Stomach (tissue), 8 donors: ENCODE measurements around the gene RELA. TPM values are rescaled to one million over a fixed set of nuclear protein-coding genes. Genes with fewer than 3 reads are reported as not detected.

ENCODE experiments used
- polyA plus RNA-seq, 3 donors: library from polyadenylated mRNA; stranded (reverse); fragments of 200-250 nt; gene quantifications; one replicate each; pipeline ENCODE4 v1.2.3, GENCODE V29; 2013
- small RNA-seq, 4 donors: library from RNA; depleted of rRNA; stranded (forward); fragments of <200 nt; gene quantifications; one replicate each; pipeline ENCODE3, GENCODE V24; 2016
- total RNA-seq, 5 donors: library from RNA; depleted of rRNA; stranded (reverse); fragments of >200 nt; gene quantifications; one replicate each; pipeline versions ENCODE4 v1.1.0 to v1.2.3, GENCODE V29; 2014 to 2016
- donor health status: healthy with polysubstance abuse.
- donor health status: Bipolar disorder and iron deficiency.
- donor health status: healthy.

RELA gene
- total and polyA plus RNA-seq, 8 donors, result 27.4 to 68.8 (median 46.6) TPM

Small RNA genes within 50 kb of the gene (small RNA-seq; reads per million reads assigned to genes)
- gene MIR4489 (0 reads per million in 4 donors), gene MIR4690 (0 to 0.45 (median 0) reads per million in 4 donors), gene RN7SL309P (0 reads per million in 4 donors)

Other genes starting within 250 kb of the RELA start
- gene NEAT1, start 240.1 kb downstream of the RELA start, total RNA-seq, result 1,000 to 10,000 TPM in 2 of 5 donors, 100 to 1,000 TPM in 3; 253 to 2,124 (median 789) TPM
- gene NEAT1, start 240.1 kb downstream of the RELA start, polyA plus RNA-seq, result 1,000 to 10,000 TPM in 1 of 3 donors, 100 to 1,000 TPM in 2; 131 to 1,368 (median 157) TPM
- over 10,000 TPM; 11,517 to 39,496 (median 13,707) TPM for gene MALAT1, start 163.9 kb downstream of the RELA start, total RNA-seq
- 100 to 1,000 TPM; 124 to 296 (median 126) TPM for gene MALAT1, start 163.9 kb downstream of the RELA start, polyA plus RNA-seq
- 10 to 100 TPM in 4 of 5 donors, 1 to 10 TPM in 1; 3.5 to 89.0 (median 65.2) TPM for gene SCYL1, start 137.8 kb downstream of the RELA start, total RNA-seq
- 10 to 100 TPM; 65.8 to 94.8 (median 86.1) TPM for gene SCYL1, start 137.8 kb downstream of the RELA start, polyA plus RNA-seq
- gene LTBP3, start 104.6 kb downstream of the RELA start, total RNA-seq, result 100 to 1,000 TPM in 4 of 5 donors, 10 to 100 TPM in 1; 35.1 to 452 (median 117) TPM
- 10 to 100 TPM; 26.9 to 58.2 (median 28.7) TPM for gene LTBP3, start 104.6 kb downstream of the RELA start, polyA plus RNA-seq
- gene ZNRD2, start 92.4 kb downstream of the RELA start, total RNA-seq, result 10 to 100 TPM; 17.7 to 99.1 (median 51.9) TPM
- gene ZNRD2, start 92.4 kb downstream of the RELA start, polyA plus RNA-seq, result 10 to 100 TPM; 49.6 to 56.6 (median 51.8) TPM
- 10 to 100 TPM in 4 of 5 donors, 1 to 10 TPM in 1; 3.9 to 57.8 (median 48.1) TPM for gene FAM89B, start 90.4 kb downstream of the RELA start, total RNA-seq
- gene FAM89B, start 90.4 kb downstream of the RELA start, polyA plus RNA-seq, result 10 to 100 TPM; 63.4 to 68.2 (median 65.1) TPM
- 100 to 1,000 TPM in 4 of 5 donors, 10 to 100 TPM in 1; 43.0 to 200 (median 126) TPM for gene EHBP1L1, start 86.9 kb downstream of the RELA start, total RNA-seq
- gene EHBP1L1, start 86.9 kb downstream of the RELA start, polyA plus RNA-seq, result 10 to 100 TPM; 28.0 to 67.6 (median 49.2) TPM
- 1 to 10 TPM in 1 of 5 donors, under 1 TPM in 1, not detected in 3; 0.58 to 2.6 TPM for gene KCNK7, start 67.1 kb downstream of the RELA start, total RNA-seq
- 1 to 10 TPM in 2 of 3 donors, not detected in 1; 3.5 to 5.8 TPM for gene KCNK7, start 67.1 kb downstream of the RELA start, polyA plus RNA-seq
- gene MAP3K11, start 48.7 kb downstream of the RELA start, total RNA-seq, result 100 to 1,000 TPM in 1 of 5 donors, 10 to 100 TPM in 4; 37.6 to 118 (median 63.6) TPM
- gene MAP3K11, start 48.7 kb downstream of the RELA start, polyA plus RNA-seq, result 10 to 100 TPM; 31.0 to 62.9 (median 44.8) TPM
- gene PCNX3, start 47.1 kb downstream of the RELA start, total RNA-seq, result 10 to 100 TPM in 4 of 5 donors, 1 to 10 TPM in 1; 9.7 to 76.2 (median 40.3) TPM
- 10 to 100 TPM in 1 of 3 donors, 1 to 10 TPM in 2; 4.6 to 11.0 (median 6.8) TPM for gene PCNX3, start 47.1 kb downstream of the RELA start, polyA plus RNA-seq
- 10 to 100 TPM; 13.2 to 47.5 (median 33.8) TPM for gene SIPA1, start 24.8 kb downstream of the RELA start, total RNA-seq
- gene SIPA1, start 24.8 kb downstream of the RELA start, polyA plus RNA-seq, result 10 to 100 TPM; 59.9 to 80.4 (median 67.6) TPM
- 10 to 100 TPM; 13.3 to 99.1 (median 58.7) TPM for gene KAT5, start 49.3 kb upstream of the RELA start, total RNA-seq
- 10 to 100 TPM; 51.5 to 76.8 (median 53.5) TPM for gene KAT5, start 49.3 kb upstream of the RELA start, polyA plus RNA-seq
- 100 to 1,000 TPM in 1 of 5 donors, 10 to 100 TPM in 4; 14.1 to 171 (median 49.0) TPM for gene RNASEH2C, start 57.9 kb upstream of the RELA start, total RNA-seq
- gene RNASEH2C, start 57.9 kb upstream of the RELA start, polyA plus RNA-seq, result 10 to 100 TPM; 69.2 to 86.4 (median 83.9) TPM
- 10 to 100 TPM in 4 of 5 donors, 1 to 10 TPM in 1; 7.3 to 44.9 (median 19.6) TPM for gene AP5B1, start 118.1 kb upstream of the RELA start, total RNA-seq
- gene AP5B1, start 118.1 kb upstream of the RELA start, polyA plus RNA-seq, result 1 to 10 TPM; 3.6 to 5.1 (median 3.7) TPM
- gene OVOL1, start 124.1 kb upstream of the RELA start, total RNA-seq, result 100 to 1,000 TPM in 1 of 5 donors, 10 to 100 TPM in 1, 1 to 10 TPM in 2, not detected in 1; 1.2 to 120 (median 9.9) TPM
- 1 to 10 TPM in 2 of 3 donors, under 1 TPM in 1; 0.92 to 7.8 (median 1.3) TPM for gene OVOL1, start 124.1 kb upstream of the RELA start, polyA plus RNA-seq
- gene SNX32, start 171.0 kb upstream of the RELA start, total RNA-seq, result 1 to 10 TPM in 2 of 5 donors, under 1 TPM in 1, not detected in 2; 0.29 to 1.4 (median 1.3) TPM
- gene SNX32, start 171.0 kb upstream of the RELA start, polyA plus RNA-seq, result under 1 TPM; 0.25 to 0.90 (median 0.61) TPM
- 1,000 to 10,000 TPM in 1 of 5 donors, 100 to 1,000 TPM in 4; 389 to 1,430 (median 677) TPM for gene CFL1, start 195.3 kb upstream of the RELA start, total RNA-seq
- gene CFL1, start 195.3 kb upstream of the RELA start, polyA plus RNA-seq, result 100 to 1,000 TPM; 534 to 874 (median 658) TPM
- gene MUS81, start 197.5 kb upstream of the RELA start, total RNA-seq, result 100 to 1,000 TPM in 2 of 5 donors, 10 to 100 TPM in 3; 26.4 to 162 (median 81.1) TPM
- 10 to 100 TPM; 32.7 to 64.6 (median 32.9) TPM for gene MUS81, start 197.5 kb upstream of the RELA start, polyA plus RNA-seq
- 10 to 100 TPM; 21.0 to 34.4 (median 23.3) TPM for gene EFEMP2, start 209.9 kb upstream of the RELA start, total RNA-seq
- gene EFEMP2, start 209.9 kb upstream of the RELA start, polyA plus RNA-seq, result 10 to 100 TPM; 31.8 to 37.9 (median 36.0) TPM
- gene CTSW, start 216.9 kb upstream of the RELA start, total RNA-seq, result 1 to 10 TPM in 2 of 5 donors, under 1 TPM in 1, not detected in 2; 0.58 to 2.2 (median 1.1) TPM
- 1 to 10 TPM in 2 of 3 donors, under 1 TPM in 1; 0.43 to 2.7 (median 1.6) TPM for gene CTSW, start 216.9 kb upstream of the RELA start, polyA plus RNA-seq
- 100 to 1,000 TPM in 2 of 5 donors, 10 to 100 TPM in 3; 25.4 to 488 (median 74.3) TPM for gene FIBP, start 225.6 kb upstream of the RELA start, total RNA-seq
- gene FIBP, start 225.6 kb upstream of the RELA start, polyA plus RNA-seq, result 10 to 100 TPM; 45.2 to 76.5 (median 66.0) TPM
- 10 to 100 TPM in 4 of 5 donors, 1 to 10 TPM in 1; 7.0 to 68.9 (median 20.6) TPM for gene CCDC85B, start 227.8 kb upstream of the RELA start, total RNA-seq
- gene CCDC85B, start 227.8 kb upstream of the RELA start, polyA plus RNA-seq, result 10 to 100 TPM; 25.1 to 50.4 (median 42.5) TPM
- 10 to 100 TPM in 1 of 5 donors, 1 to 10 TPM in 2, not detected in 2; 1.7 to 43.3 (median 1.9) TPM for gene FOSL1, start 237.5 kb upstream of the RELA start, total RNA-seq
- 10 to 100 TPM in 2 of 3 donors, 1 to 10 TPM in 1; 7.0 to 14.7 (median 14.1) TPM for gene FOSL1, start 237.5 kb upstream of the RELA start, polyA plus RNA-seq